ENCODE data around the gene SLC25A21. TPM values are rescaled to one million over a fixed set of nuclear protein-coding genes. Genes with fewer than 3 reads are reported as not detected.

SLC25A21 gene
- total RNA-seq, 1 experiment from 2014 or later, result 1.4 TPM

DNA sequence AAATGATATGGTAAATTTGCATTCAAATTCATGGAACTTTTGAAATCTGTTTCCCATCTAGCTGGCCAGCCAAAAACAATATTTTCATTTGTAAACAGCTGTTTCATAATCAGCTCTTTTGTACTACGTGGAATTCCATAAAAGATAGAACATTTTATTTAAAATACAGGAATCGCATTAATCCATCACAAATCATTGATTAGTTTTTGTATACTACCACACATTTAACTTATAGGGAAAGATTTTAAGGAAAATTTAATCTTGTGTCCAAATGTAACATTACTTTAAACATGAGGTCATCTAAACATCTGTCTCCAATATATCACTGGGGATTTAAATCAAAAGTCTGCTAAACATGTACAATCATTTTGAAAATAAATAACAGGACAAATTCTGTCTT is 33.5 kb downstream of the SLC25A21 start:
- no peak overlapping the region for H3K4me3 Mint-ChIP-seq (ENCODE audit: unreplicated experiment)
- peaks cover 10% of the 10 kb centered on the region for H3K4me1 Mint-ChIP-seq (ENCODE audit: insufficient read depth, unreplicated experiment)
- no peak for DNase-seq (ENCODE audit: unreplicated experiment)
- BruUV-seq (replicated peaks), result no TSS peak
- H3K36me3 Mint-ChIP-seq (ENCODE audit: insufficient read depth, unreplicated experiment), result no peaks in the 10 kb centered on the region
- no peak overlapping the region for H3K27ac Mint-ChIP-seq (ENCODE audit: low read depth, unreplicated experiment)
- CTCF ChIA-PET, result interaction anchor here (0.6 to 6.2 kb wide), 2 partner anchors 38 to 196 kb away, joined by 3 to 21 read pairs; no protein-coding TSS in a partner anchor
- TF ChIP-seq, protein P1, sequence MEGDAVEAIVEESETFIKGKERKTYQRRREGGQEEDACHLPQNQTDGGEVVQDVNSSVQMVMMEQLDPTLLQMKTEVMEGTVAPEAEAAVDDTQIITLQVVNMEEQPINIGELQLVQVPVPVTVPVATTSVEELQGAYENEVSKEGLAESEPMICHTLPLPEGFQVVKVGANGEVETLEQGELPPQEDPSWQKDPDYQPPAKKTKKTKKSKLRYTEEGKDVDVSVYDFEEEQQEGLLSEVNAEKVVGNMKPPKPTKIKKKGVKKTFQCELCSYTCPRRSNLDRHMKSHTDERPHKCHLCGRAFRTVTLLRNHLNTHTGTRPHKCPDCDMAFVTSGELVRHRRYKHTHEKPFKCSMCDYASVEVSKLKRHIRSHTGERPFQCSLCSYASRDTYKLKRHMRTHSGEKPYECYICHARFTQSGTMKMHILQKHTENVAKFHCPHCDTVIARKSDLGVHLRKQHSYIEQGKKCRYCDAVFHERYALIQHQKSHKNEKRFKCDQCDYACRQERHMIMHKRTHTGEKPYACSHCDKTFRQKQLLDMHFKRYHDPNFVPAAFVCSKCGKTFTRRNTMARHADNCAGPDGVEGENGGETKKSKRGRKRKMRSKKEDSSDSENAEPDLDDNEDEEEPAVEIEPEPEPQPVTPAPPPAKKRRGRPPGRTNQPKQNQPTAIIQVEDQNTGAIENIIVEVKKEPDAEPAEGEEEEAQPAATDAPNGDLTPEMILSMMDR (IDR thresholded peaks at IDR 0.05; ENCODE audit: unreplicated experiment), result no peak
- H3K27me3 Mint-ChIP-seq (ENCODE audit: insufficient read depth, unreplicated experiment), result no peaks in the 10 kb centered on the region
- intact Hi-C loops (cut with micrococcal nuclease), result no loop called here
- no peaks in the 10 kb centered on the region for H3K9me3 Mint-ChIP-seq (ENCODE audit: unreplicated experiment)
- POLR2A ChIA-PET, result interaction anchor here (0.7 to 1.2 kb wide), 3 partner anchors 9 to 44 kb away, joined by 3 to 4 read pairs (median 4); no protein-coding TSS in a partner anchor

DNA sequence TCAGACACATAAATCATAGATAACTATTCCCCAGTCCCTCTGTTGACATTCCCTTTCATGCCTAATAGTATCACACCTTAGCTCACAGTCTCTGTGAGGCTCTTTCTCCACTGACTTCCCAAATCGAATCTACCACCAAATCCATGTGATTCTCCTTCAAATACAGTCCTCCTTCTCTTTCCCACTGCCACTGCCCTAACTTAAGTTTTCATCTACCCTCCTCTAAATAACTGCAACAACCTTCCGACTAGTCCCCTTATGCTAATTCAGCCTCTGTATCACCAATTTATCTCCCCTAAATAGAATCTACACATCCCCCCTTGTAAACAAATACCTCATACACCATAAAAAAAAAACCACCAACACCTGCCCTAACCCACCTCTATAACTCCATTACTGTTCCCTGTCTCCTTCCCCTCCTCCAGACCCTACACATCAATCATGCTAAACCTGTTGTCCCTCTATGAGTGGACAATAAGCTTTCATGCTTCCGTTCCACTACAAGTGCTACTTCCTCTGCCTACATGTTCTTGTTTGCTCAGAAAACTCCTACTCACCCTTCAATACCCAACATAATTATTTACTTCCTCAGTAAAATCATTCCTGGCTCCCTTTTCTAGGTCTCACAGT is 39.0 kb downstream of the SLC25A21 start:
- intact Hi-C loops (cut with micrococcal nuclease), result no loop called here
- ChIA-PET POLR2A (interaction anchor here (0.6 to 0.7 kb wide), 2 partner anchors 10 to 12 kb away, joined by 3 to 4 read pairs; no protein-coding TSS in a partner anchor), CTCF (interaction anchor here (0.6 to 3.5 kb wide), 4 partner anchors 9 to 1320 kb away, joined by 3 to 15 read pairs (median 5); no protein-coding TSS in a partner anchor)
- BruUV-seq (replicated peaks), result no TSS peak
- TF ChIP-seq, protein P1 (IDR thresholded peaks at IDR 0.05; ENCODE audit: unreplicated experiment), result no peak
- H3K4me1 Mint-ChIP-seq (ENCODE audit: insufficient read depth, unreplicated experiment), result no peaks in the 10 kb centered on the region
- H3K4me3 Mint-ChIP-seq (ENCODE audit: unreplicated experiment), result no peak overlapping the region
- H3K27me3 Mint-ChIP-seq (ENCODE audit: insufficient read depth, unreplicated experiment), result no peaks in the 10 kb centered on the region
- no peak for DNase-seq (ENCODE audit: unreplicated experiment)
- H3K9me3 Mint-ChIP-seq (ENCODE audit: unreplicated experiment), result no peaks in the 10 kb centered on the region
- no peak overlapping the region for H3K27ac Mint-ChIP-seq (ENCODE audit: low read depth, unreplicated experiment)
- H3K36me3 Mint-ChIP-seq (ENCODE audit: insufficient read depth, unreplicated experiment), result no peaks in the 10 kb centered on the region

DNA sequence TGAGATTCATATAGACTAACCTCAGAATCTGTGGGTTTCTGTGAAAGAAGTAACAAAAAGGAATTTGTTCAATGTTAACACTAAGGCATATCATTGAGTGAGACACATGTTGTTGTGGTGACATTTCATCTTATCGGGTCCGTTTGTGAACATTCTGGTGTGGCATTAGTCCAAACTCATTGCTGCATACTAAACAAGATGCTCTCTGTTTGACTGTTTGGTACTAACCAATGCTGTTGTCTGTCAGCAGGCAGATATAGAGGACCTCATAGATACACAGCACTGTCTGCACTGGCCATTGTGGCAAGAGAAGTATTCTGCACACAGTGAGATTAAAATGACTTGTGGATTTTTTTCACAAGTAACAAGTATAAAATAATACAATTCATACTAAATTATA is 41.2 kb downstream of the SLC25A21 start:
- Mint-ChIP-seq H3K36me3 (ENCODE audit: insufficient read depth, unreplicated experiment) (no peaks in the 10 kb centered on the region), H3K27me3 (ENCODE audit: insufficient read depth, unreplicated experiment) (no peaks in the 10 kb centered on the region), H3K9me3 (ENCODE audit: unreplicated experiment) (no peaks in the 10 kb centered on the region), H3K4me3 (ENCODE audit: unreplicated experiment) (no peak overlapping the region), H3K27ac (ENCODE audit: low read depth, unreplicated experiment) (no peak overlapping the region), H3K4me1 (ENCODE audit: insufficient read depth, unreplicated experiment) (no peaks in the 10 kb centered on the region)
- intact Hi-C loops (cut with micrococcal nuclease), result no loop called here
- POLR2A ChIA-PET, result no interaction called here
- no peak for DNase-seq (ENCODE audit: unreplicated experiment)
- BruUV-seq (replicated peaks), result no TSS peak
- CTCF ChIA-PET, result no interaction called here
- TF ChIP-seq, protein P1 (IDR thresholded peaks at IDR 0.05; ENCODE audit: unreplicated experiment), result no peak

DNA sequence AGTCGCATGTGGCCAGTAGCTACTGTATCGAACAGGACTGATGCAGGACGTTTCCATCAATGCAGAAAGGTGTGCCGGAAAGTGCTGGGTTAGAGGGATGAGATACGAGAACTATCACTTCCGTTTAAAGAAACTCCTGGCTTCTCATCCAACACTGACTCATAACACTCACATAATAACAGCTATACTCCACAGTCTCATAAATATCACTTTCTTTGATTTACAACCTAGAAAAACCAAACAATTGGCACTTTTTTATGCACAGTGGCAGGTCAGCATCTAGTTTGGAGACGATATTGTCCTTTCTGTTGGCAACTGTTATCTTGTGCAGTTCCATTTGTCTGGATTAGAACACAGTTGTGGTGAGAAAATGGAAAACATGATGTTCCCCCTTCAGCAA is 43.4 kb downstream of the SLC25A21 start:
- no TSS peak for BruUV-seq (replicated peaks)
- Mint-ChIP-seq H3K4me3 (ENCODE audit: unreplicated experiment) (no peak overlapping the region), H3K36me3 (ENCODE audit: insufficient read depth, unreplicated experiment) (no peaks in the 10 kb centered on the region), H3K9me3 (ENCODE audit: unreplicated experiment) (no peaks in the 10 kb centered on the region), H3K4me1 (ENCODE audit: insufficient read depth, unreplicated experiment) (no peaks in the 10 kb centered on the region), H3K27ac (ENCODE audit: low read depth, unreplicated experiment) (no peak overlapping the region), H3K27me3 (ENCODE audit: insufficient read depth, unreplicated experiment) (no peaks in the 10 kb centered on the region)
- no peak for DNase-seq (ENCODE audit: unreplicated experiment)
- TF ChIP-seq, protein P1 (IDR thresholded peaks at IDR 0.05; ENCODE audit: unreplicated experiment), result no peak
- ChIA-PET POLR2A (interaction anchor here (0.7 kb wide), 1 partner anchor 10 kb away, joined by 3 read pairs; no protein-coding TSS in a partner anchor), CTCF (interaction anchor here (0.6 to 1.5 kb wide), 8 partner anchors 11 to 482 kb away, joined by 3 to 9 read pairs (median 3); no protein-coding TSS in a partner anchor)
- intact Hi-C loops (cut with micrococcal nuclease), result no loop called here

Data from MCF 10A (cell line).